GM19395 (cell line): ENCODE measurements around the gene OR2A7.
"Not testable (repeated sequence)": the region's sequence is repeated elsewhere in the genome, so short reads cannot be mapped to it uniquely, and the experiment has no call there.

Source experiments
- ATAC-seq: cut with Tn5 transposase; IDR thresholded peaks from one replicate; pipeline ENCODE4 v1.9.1; 2021; ENCODE audit warnings: mild to moderate bottlenecking, moderate library complexity; ENCODE audit not compliant: unreplicated experiment

OR2A7 gene

GRCh38 chr7:144264692-144265091 lies at the start of gene OR2A7:
Gene OR2A7, minus strand, starts transcription at chr7:144264792. Its CDS starts 5,164 bp downstream, at chr7:144259628.
- not testable (repeated sequence) for ATAC-seq

- not testable (repeated sequence) for ATAC-seq
Measured at GRCh38 chr7:144311872-144312469, 47.4 kb upstream of the OR2A7 start, which contains the start of gene OR2A1. Gene OR2A1, plus strand, starts transcription at chr7:144312419. Its CDS starts 5,706 bp downstream, at chr7:144318125.

DNA sequence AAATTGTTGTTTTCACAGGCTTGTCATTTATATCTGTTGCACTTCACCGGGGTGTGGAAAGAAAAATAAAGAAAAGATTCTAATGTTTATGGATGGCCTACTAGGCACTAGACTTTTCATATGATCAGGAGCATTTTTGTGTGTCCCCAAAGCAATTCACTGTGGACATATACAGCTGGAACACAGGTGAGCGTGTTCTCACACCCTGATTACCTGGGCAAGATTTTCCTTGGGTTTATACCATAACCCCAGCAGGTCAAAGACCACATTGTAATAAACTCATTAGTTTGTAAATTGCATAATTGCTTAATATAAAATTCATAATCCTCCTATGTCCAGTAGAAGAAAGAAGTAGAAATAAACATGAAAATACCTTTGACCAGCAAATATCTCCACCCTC lies 46.6 kb upstream of the OR2A7 start:
- not testable (repeated sequence) for ATAC-seq

- ATAC-seq: not testable (repeated sequence)
Measured at GRCh38 chr7:144309702-144310101, 45.1 kb upstream of the OR2A7 start.

DNA sequence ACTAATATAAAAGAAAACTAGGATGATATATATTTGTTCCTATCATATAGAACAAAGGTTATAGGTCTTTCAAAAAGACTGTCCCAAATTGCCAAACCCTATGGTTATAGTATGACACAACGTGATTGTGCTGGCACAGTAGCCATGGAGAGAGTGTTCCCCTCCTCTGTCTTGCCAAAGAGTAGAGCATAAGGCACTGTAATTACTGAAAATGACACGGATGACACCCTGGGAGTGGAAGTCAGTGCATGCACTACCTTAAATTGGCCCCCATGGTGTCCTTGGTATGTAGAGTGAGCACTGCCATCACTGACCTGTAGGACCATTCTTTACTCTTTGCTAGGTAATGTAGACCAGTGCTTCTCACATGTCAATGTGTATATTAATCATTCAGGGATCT lies 40.6 kb upstream of the OR2A7 start:
- not testable (repeated sequence) for ATAC-seq

- not testable (repeated sequence) for ATAC-seq
Measured at GRCh38 chr7:144303607-144304006, 39.0 kb upstream of the OR2A7 start.

DNA sequence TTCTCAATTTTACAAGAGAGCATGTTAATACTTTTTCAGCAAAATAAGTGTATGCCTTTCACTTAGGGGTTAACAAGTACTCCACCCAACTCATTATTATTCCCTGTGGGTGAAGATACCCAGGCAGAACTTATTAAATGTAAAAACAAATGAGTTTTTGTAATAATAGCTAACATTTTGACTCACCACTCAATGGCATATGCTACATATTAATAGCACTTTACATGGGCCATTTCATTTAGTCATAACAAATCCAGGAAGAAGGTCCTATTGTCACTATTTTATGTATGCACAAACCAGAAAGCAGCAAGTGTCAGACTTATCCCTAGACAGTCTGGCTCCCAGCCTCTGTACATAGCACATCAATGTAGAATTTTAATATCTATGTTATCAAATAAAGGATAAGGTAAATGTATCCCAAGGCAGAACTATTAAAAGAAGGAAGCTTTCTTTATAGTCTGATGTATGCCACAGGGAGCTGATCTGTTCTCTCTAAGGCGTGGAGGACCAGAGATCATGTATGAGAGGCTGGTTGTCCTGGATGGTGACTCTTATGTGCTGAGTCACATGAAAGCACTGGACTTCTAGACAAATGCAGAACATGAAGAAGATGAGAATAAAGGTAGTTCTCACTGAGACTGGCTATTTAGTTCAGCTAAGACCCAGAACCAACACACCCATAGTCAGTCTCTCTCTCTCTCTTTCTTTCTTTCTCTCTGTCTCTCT lies 38.1 kb upstream of the OR2A7 start:
- ATAC-seq: not testable (repeated sequence)

- ATAC-seq: peak; percentile 77
Measured at GRCh38 chr7:144293794-144294499, 29.4 kb upstream of the OR2A7 start.

GRCh38 chr7:144292384-144293161 lies 28.0 kb upstream of the OR2A7 start:
- not testable (repeated sequence) for ATAC-seq

GRCh38 chr7:144291607-144292006 lies 27.0 kb upstream of the OR2A7 start:
- not testable (repeated sequence) for ATAC-seq

- not testable (repeated sequence) for ATAC-seq
Measured at GRCh38 chr7:144287171-144287784, 22.7 kb upstream of the OR2A7 start.

GRCh38 chr7:144283716-144284115 lies 19.1 kb upstream of the OR2A7 start:
- not testable (repeated sequence) for ATAC-seq

- not testable (repeated sequence) for ATAC-seq
Measured at GRCh38 chr7:144282490-144282889, 17.9 kb upstream of the OR2A7 start.

DNA sequence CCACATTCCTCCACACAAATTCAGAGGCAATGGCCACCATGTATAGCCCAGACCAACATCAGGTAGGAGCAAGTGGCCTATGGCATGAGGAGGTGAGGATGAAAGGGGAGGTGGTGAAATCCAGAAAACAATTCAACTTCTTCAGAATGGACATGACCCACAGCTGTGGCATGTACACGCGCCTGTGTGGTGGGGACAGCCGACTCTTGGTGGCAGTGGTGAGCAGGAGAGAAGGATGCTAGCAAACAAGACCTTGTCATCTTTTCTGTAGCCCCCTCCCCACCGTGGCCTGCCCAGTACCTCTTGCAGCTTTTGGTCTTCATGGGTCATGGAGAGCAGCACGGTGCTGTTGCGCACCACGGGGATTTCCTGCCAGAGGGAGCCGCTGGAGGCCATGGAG lies 17.4 kb upstream of the OR2A7 start:
- ATAC-seq: not testable (repeated sequence)

- not testable (repeated sequence) for ATAC-seq
Measured at GRCh38 chr7:144280010-144280409, 15.4 kb upstream of the OR2A7 start.

- ATAC-seq: not testable (repeated sequence)
Measured at GRCh38 chr7:144275281-144275680, 10.7 kb upstream of the OR2A7 start.

DNA sequence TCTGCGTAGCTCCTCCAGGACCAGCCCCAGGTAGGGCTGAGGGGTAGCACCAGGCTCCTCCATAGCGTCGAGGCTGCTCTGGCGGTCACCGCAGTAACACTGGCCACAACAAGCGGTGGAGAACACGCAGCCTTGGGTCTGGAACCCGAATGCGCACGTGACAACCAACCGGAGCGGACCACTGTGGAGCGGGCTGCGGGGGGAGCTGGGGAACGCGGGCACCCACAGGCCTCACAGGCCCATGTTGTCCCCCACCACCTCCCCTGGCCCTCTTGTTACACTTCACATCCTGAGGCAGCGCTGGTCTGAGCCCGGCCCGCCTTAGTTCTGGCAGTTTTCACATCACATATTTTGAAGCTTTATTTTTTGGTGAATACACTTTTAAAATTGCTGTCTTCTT lies 4.6 kb upstream of the OR2A7 start, which contains the start of gene CTAGE8:
Gene CTAGE8 (minus strand): TSS at position 101 of the 400 bp plus-strand sequence. CDS start 38 bp downstream, at position 63.
- ATAC-seq: not testable (repeated sequence)

GRCh38 chr7:144262128-144262527 lies 2.5 kb downstream of the OR2A7 start:
- ATAC-seq: not testable (repeated sequence)

- not testable (repeated sequence) for ATAC-seq
Measured at GRCh38 chr7:144259067-144259466, 5.5 kb downstream of the OR2A7 start.

DNA sequence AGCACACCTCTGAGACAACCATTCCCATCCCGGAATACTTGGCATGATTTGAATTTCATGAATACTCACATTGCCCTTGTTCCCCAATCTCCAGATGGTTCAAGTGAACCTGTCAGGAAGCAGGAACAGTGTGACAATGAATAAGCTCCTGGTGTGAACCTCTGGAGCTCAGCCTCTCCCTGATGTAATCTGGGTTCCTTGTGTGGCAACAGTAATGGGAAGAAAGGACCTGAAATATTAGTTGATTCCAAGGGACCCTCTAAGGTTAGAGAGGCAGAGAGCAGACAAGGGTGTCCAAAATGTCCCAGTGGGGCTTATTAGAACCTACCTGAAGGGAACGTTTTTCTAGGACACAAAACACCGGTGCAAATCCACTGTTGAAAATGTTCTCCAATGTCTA lies 8.5 kb downstream of the OR2A7 start:
- no peak for ATAC-seq
